ENCODE measurements around the gene BPHL.

DNA sequence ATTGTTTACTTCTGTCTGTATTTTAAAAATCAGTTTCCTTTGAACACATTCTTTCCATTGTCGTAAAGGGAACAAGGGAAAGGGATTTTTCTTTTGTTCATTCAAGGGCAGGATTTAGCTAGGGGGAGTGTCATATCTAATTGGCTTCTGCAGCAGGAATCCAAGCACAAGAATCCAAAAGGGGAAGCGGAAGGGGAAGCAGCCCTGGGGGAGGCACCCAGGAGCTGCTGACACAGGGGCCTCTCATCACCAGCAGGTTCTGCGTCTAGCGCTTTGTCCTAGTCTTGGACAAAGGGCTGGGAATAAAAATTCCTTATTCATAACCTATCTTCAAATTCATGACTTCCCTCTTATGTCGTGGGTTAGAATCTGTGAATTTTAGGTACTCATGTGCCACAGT, 36.6 kb upstream of the BPHL start:
- TF ChIP-seq, protein P1, sequence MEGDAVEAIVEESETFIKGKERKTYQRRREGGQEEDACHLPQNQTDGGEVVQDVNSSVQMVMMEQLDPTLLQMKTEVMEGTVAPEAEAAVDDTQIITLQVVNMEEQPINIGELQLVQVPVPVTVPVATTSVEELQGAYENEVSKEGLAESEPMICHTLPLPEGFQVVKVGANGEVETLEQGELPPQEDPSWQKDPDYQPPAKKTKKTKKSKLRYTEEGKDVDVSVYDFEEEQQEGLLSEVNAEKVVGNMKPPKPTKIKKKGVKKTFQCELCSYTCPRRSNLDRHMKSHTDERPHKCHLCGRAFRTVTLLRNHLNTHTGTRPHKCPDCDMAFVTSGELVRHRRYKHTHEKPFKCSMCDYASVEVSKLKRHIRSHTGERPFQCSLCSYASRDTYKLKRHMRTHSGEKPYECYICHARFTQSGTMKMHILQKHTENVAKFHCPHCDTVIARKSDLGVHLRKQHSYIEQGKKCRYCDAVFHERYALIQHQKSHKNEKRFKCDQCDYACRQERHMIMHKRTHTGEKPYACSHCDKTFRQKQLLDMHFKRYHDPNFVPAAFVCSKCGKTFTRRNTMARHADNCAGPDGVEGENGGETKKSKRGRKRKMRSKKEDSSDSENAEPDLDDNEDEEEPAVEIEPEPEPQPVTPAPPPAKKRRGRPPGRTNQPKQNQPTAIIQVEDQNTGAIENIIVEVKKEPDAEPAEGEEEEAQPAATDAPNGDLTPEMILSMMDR (IDR thresholded peaks at IDR 0.05; ENCODE audit: low read depth, low read length) = no peak
- TF ChIP-seq EZH2phosphoT487 (IDR thresholded peaks at IDR 0.05; ENCODE audit: low read depth) = no peak
